ENCODE results near the gene TBRG4. TPM values are rescaled to one million over a fixed set of nuclear protein-coding genes. Genes with fewer than 3 reads are reported as not detected.
A peak's percentile ranks its signal among the peaks of the same experiment; 100 is the strongest.

TBRG4 gene
- polyA plus RNA-seq, 3 donors from 2014 or later, result 39.5 to 56.9 (median 52.2) TPM

DNA sequence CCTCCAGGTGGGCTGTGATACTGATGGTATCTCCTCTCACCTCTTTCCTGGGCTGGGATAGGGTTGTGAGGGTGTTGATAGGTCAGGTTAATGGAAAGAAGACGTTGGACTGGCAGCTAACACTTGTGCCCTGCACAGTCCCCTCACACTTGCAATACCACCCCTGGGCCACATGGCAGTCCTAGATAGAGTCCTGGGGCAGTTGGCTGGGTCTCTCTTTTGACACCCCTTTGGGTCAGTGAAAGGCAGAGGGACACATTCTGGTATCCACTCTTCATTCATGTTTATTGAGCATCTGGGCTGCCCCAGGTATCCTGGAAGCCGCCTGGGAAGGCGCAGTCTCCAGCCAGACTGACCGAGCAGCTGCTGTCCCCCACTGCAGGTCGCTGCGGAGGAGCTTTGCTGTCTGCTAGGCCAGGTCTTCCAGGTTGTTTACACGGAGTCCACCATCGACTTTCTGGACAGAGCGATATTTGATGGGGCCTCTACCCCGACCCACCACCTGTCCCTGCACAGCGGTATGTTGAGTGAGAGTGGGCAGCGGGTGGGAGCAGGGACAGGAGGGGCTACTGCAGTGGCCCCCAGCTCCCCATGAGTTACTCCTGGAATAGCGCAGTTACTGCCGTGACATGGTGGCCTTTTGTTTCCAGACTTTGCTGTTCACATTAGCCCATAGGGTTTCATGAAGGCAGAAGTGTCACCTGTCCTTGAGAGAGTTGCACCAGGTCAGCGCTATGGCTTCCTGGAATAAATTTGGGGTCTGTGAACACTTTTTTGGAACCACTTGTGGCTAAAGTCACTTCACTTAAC lies 41.8 kb downstream of the TBRG4 start:
- H3K27me3 Mint-ChIP-seq (ENCODE audit: low read depth in 3 of 3), result peaks cover 0 to 3% (median 2%) of the 10 kb centered on the region in 3 donors
- no peak overlapping the region for H3K4me3 Mint-ChIP-seq
- H3K27ac Mint-ChIP-seq, result peak overlapping the region; percentile 35 to 72 (median 46)
- no peaks in the 10 kb centered on the region for H3K9me3 Mint-ChIP-seq
- no peak for DNase-seq
- peaks cover 0 to 45% (median 19%) of the 10 kb centered on the region in 3 donors for H3K36me3 Mint-ChIP-seq
- H3K4me1 Mint-ChIP-seq, result peaks cover 69 to 76% of the 10 kb centered on the region in 2 donors

DNA sequence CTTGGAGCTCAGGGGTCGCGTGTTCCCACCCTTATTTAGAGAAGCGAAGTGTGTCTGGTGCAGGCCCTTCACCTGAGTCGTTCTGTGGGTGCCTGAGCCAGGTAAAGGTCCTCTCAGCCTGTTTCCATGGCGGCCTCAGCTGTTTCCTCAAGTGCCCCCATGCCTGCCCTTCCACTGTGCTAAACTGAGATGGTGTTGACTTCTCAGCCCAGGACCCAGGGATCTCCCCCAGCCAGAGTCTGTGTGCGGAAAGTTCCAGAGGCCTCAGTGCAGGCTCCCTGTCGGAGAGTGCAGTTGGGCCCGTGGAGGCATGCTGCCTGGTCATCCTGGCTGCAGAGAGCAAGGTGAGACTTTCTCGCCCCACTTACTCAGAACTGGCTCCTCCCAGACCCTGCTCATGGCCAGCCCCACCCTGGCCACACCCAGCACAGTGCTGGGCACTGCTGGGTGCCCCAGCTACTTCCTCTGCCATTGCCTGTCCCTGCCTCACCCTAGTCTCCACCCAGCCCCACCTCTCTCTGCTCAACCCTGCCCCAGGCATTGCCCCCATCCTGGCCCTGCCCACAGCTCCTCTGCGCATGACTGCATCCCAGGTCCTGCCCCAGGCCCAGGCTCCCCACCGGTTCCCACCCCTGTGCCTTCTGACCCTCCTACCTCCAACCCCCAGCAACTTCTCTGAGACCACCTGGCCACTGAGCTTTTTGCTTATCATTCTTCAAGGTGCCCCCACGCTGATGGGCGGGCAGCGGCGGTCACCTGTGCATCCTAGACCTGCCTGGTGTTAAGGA lies 43.1 kb downstream of the TBRG4 start:
- Mint-ChIP-seq H3K9me3 (no peaks in the 10 kb centered on the region), H3K4me1 (peaks cover 66 to 75% of the 10 kb centered on the region in 2 donors), H3K36me3 (peaks cover 0 to 44% (median 27%) of the 10 kb centered on the region in 3 donors), H3K27ac (peak overlapping the region in 4 of 6 donors; percentile 40 to 72 (median 60)), H3K27me3 (ENCODE audit: low read depth in 3 of 3) (peaks cover 0 to 4% (median 2%) of the 10 kb centered on the region in 3 donors), H3K4me3 (peak overlapping the region in 1 of 5 donors; percentile 36)
- DNase-seq, result no peak

DNA sequence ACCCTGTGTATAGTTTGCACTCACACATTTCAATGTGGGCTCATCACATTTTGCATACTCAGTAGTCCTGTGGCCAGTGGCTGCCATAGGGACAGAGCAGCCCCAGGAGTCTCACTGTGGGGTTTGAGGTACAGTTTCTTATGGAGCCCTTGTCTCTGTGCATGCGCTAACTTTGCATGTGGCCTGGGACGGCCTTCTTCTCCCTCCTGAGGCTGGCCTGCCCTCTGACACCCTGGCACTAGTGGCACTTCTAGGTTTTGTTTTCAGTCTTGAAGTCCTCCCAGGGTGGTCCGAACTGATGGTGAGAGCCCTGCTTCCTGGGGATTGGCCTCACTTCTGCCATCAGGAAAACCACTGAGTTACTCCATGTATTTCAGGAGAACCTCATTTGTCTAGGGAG lies 43.9 kb downstream of the TBRG4 start:
- H3K9me3 Mint-ChIP-seq, result no peaks in the 10 kb centered on the region
- no peak overlapping the region for H3K4me3 Mint-ChIP-seq
- H3K4me1 Mint-ChIP-seq, result peaks cover 63 to 75% of the 10 kb centered on the region in 2 donors
- H3K27me3 Mint-ChIP-seq (ENCODE audit: low read depth in 3 of 3), result peaks cover 0 to 4% (median 2%) of the 10 kb centered on the region in 3 donors
- peaks cover 0 to 37% (median 23%) of the 10 kb centered on the region in 3 donors for H3K36me3 Mint-ChIP-seq
- DNase-seq, result no peak
- H3K27ac Mint-ChIP-seq, result peak overlapping the region in 2 of 6 donors; percentile 43 to 48

DNA sequence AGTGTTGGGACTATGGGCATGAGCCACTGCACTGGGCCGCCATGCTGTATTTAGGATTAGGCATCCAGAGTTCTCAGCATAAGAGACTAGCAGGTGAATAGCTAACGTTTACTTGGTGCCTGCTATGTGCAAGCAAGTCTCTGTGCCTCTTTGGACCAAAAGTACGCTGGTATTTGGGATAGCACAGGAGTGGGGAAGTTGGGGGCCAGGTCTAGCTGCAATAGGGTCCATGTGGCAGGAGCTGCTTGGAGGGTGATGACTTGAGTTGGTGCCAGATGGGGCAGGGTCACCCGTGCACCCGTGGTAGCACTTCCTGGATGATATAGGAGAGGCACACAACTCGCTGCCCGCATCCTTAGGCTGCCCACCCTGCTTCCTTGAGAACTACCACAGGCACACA lies 45.1 kb downstream of the TBRG4 start:
- Mint-ChIP-seq H3K4me1 (peaks cover 64 to 75% of the 10 kb centered on the region in 2 donors), H3K36me3 (peaks cover 0 to 32% (median 17%) of the 10 kb centered on the region in 3 donors), H3K27ac (peak overlapping the region in 4 of 6 donors; percentile 5 to 55 (median 43)), H3K27me3 (ENCODE audit: low read depth in 3 of 3) (peaks cover 0 to 2% (median 2%) of the 10 kb centered on the region in 3 donors), H3K9me3 (no peaks in the 10 kb centered on the region), H3K4me3 (no peak overlapping the region)
- DNase-seq, result no peak

DNA sequence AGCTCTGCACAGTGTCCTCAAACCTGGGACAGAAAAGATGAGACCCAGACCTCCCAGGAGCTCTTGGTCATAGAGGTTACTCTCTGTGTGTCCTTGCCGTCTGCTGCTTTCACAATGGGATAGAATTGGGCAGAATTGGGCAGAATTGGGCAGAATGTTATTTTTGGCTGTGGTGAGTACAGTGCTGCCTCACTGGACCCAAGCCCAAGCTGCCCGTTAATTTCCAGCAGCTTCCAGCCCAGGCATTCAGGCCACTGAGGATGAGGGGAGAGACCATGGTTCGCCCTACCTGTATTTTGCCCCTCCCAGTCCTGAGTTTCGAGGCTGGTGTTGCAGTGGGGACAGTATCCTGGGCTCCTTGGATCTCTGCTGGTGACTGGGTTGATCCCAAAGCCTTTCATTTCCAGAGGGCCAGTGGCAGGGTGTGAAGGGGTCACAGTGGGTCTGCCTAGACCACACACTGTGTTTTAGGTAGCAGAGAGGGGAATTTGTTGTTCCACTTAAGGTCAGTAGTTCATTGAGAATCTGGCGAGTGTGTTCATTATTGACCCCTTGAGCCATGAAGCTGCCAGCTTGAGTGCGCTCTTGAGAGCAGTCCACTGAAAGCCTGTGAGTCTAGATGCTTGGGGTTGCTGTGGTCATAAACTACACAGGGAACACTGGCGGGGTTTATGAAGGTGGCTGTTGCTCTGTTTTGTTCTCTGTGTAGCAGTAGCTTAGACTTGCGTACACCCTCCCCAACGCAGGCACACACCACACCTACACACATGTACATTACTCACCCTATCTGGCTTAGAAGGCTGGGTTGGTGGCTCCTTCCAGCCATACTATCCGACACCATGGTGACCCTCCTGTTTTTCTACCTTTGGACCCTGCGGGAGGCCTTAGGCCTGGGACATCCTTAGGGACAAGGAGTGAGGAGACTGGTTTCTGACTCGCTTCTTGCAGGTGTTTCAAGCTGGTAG lies 46.2 kb downstream of the TBRG4 start:
- no peak for DNase-seq
- H3K36me3 Mint-ChIP-seq, result peaks cover 2 to 32% (median 17%) of the 10 kb centered on the region in 3 donors
- peak overlapping the region; percentile 28 to 78 (median 44) for H3K27ac Mint-ChIP-seq
- H3K4me1 Mint-ChIP-seq, result peaks cover 74 to 84% of the 10 kb centered on the region in 2 donors
- no peak overlapping the region for H3K4me3 Mint-ChIP-seq
- H3K9me3 Mint-ChIP-seq, result no peaks in the 10 kb centered on the region
- H3K27me3 Mint-ChIP-seq (ENCODE audit: low read depth in 3 of 3), result peaks cover 0 to 2% (median 2%) of the 10 kb centered on the region in 3 donors

DNA sequence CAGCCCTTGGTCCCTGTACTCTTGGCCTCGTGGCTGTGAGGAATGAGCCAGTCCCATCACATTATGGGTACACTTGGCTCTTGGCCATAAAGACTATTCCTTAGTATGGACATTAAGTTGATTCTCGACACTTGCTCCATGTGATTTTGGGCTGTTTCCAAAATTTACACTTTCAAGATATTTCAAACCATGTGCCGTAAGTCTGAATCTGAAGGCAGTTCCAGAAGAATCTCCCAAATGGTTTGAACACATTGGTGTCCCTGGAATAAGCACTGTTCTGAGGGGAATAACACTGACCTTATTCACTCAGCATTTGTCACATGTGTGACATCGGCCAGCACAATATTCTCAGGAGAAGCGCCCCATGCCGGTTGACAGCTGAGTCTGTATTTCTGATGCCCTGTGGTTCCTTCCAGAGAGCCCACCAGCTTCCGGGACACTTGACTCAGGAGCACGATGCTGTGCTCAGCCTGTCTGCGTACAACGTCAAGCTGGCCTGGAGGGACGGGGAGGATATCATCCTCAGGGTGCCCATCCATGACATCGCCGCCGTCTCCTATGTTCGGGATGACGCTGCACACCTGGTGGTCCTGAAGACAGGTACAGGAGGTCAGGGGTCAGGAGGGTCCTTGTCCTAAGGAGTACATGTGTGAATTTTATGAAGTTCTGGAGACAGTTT lies 47.3 kb downstream of the TBRG4 start:
- H3K4me1 Mint-ChIP-seq, result peaks cover 78 to 89% of the 10 kb centered on the region in 2 donors

DNA sequence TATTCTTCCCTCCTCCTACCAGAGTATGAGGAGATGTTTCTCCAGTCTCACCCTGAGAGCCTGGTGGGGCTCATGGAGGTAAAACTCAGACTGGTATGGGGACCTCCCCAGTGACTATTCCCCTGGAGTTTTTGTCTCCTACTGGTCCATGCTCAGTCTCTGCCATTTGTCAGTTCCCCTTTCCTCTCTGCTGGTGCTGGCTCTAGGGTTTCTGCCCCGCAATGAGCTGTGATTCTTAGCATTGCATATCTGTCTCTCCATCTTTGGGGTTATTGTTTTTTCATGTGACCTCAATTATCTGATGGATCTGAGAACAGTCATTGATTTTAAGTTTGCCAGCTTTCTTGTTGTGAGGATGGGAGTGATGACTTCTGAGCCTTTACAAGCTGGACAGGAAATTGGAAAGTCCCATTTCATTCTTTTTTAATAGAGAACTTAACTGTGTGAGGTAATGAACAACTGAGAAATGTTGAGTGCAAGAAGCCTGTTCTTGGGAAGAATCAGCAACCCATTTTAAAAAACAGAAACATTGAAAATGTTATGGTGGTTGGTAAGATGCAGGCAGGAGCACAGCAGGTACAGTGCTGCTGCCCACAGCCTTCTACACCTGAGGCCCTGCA lies 49.6 kb downstream of the TBRG4 start:
- no peaks in the 10 kb centered on the region for H3K9me3 Mint-ChIP-seq
- peak overlapping the region; percentile 61 to 87 (median 82) for H3K27ac Mint-ChIP-seq
- H3K27me3 Mint-ChIP-seq (ENCODE audit: low read depth in 3 of 3), result peaks cover 0 to 2% (median 0%) of the 10 kb centered on the region in 3 donors
- DNase-seq, result no peak
- peak overlapping the region in 4 of 5 donors; percentile 0 to 53 (median 16) for H3K4me3 Mint-ChIP-seq
- H3K36me3 Mint-ChIP-seq, result peaks cover 4 to 22% (median 20%) of the 10 kb centered on the region in 3 donors
- peaks cover 76 to 87% of the 10 kb centered on the region in 2 donors for H3K4me1 Mint-ChIP-seq

More for the DNA sequence above, 47.3 kb downstream of the TBRG4 start:
- DNase-seq, result no peak
- peak overlapping the region in 4 of 6 donors; percentile 56 to 71 (median 61) for H3K27ac Mint-ChIP-seq
- H3K4me3 Mint-ChIP-seq, result no peak overlapping the region
- peaks cover 0 to 2% (median 2%) of the 10 kb centered on the region in 3 donors for H3K27me3 Mint-ChIP-seq (ENCODE audit: low read depth in 3 of 3)
- H3K36me3 Mint-ChIP-seq, result peaks cover 4 to 29% (median 17%) of the 10 kb centered on the region in 3 donors
- H3K9me3 Mint-ChIP-seq, result no peaks in the 10 kb centered on the region

DNA sequence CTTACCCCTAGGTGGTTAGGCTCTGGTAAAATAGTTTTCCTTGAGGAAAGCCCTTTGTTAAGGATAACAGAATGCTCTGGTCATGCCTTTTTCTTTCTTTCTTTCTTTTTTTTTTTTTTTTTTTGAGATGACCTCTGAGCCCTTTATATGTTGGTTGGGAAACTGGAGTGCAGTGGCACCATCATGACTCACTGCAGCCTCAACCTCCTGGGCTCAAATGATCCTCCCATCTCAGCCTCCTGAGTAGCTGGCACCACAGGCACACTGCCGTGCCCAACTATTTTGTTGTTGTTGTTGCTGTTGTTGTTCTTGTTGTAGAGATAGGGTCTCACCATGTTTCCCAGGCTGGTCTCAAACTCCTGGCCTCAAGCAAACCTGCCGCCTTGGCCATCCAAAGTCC lies 50.1 kb downstream of the TBRG4 start:
- no peak for DNase-seq
- Mint-ChIP-seq H3K27ac (peak overlapping the region; percentile 22 to 87 (median 82)), H3K4me3 (peak overlapping the region in 2 of 5 donors; percentile 12 to 53), H3K4me1 (peaks cover 76 to 85% of the 10 kb centered on the region in 2 donors), H3K9me3 (no peaks in the 10 kb centered on the region), H3K27me3 (ENCODE audit: low read depth in 3 of 3) (peaks cover 0 to 2% (median 0%) of the 10 kb centered on the region in 3 donors), H3K36me3 (peaks cover 4 to 22% (median 20%) of the 10 kb centered on the region in 3 donors)

DNA sequence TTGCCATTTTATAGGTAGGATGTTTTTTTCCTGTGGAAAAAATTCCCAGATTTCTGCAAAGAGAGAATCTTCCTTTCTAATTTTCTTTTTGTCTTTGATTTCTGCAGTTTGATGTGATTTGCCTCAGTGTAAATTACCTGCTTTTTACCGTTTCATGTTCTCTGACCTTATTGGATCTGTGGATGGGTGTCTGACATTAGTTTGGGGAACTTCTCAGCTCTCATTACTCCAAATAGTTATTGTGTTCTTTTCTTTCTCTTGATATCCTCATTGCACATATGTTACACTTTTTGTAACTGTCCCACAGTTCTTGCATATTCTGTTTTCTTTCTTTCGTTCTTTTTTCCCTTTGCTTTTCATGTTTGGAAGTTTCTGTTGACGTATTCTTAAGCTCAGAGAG lies 51.2 kb downstream of the TBRG4 start:
- Mint-ChIP-seq H3K4me1 (peaks cover 75 to 83% of the 10 kb centered on the region in 2 donors), H3K27ac (peak overlapping the region in 5 of 6 donors; percentile 65 to 87 (median 82)), H3K36me3 (peaks cover 4 to 15% (median 12%) of the 10 kb centered on the region in 3 donors), H3K27me3 (ENCODE audit: low read depth in 3 of 3) (peaks cover 0 to 2% (median 0%) of the 10 kb centered on the region in 3 donors), H3K4me3 (peak overlapping the region in 4 of 5 donors; percentile 1 to 34 (median 14)), H3K9me3 (no peaks in the 10 kb centered on the region)
- DNase-seq, result no peak

DNA sequence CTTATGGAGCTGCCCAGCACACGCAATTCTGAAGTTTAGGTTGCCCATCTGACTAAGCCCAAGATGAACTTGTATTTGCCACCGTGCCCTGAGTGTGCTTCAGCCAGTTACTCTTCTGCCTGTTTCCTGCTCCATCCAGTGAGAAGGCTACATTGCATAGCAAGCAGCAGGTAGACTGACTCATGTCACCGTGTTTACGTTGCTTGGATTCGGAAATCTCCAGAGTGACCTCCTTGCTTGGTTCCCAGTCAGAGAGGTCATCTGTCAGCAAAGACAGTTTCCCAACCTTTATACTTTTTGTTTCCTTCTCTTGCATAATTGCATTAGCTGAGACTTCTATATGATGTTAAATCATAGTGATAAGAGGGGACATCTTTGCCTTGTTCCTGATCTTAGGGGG lies 53.6 kb downstream of the TBRG4 start:
- peak overlapping the region in 1 of 5 donors; percentile 7 for H3K4me3 Mint-ChIP-seq
- peaks cover 4 to 13% (median 7%) of the 10 kb centered on the region in 3 donors for H3K36me3 Mint-ChIP-seq
- H3K27ac Mint-ChIP-seq, result peak overlapping the region; percentile 47 to 86 (median 72)

DNA sequence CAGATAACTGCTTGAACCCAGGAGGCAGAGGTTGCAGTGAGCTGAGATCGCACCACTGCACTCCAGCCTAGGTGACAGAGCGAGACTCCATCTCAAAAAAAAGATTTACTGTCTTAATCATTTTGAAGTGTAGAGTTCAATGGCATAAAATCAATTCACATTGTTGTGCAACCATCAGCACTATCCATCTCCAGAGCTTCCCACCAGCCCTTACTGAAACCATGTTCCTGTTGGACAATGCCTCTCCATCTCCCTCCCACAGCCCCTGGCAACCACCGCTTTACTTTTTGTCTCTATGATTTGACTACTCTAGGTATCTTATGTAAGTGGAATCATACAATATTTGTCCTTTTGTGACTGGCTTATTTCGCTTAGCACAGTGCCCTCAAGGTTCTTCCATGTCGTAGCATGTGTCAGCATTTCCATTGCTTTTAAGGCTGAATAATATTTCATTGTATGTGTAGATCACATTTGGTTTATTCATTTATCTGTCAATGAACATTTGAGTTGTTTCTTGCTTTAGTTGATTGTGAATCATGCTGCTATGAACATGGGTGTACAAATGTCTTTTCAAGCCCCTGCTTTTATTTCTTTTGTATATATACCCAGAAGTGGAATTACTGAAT lies 55.8 kb downstream of the TBRG4 start:
- Mint-ChIP-seq H3K27ac (peak overlapping the region; percentile 6 to 70 (median 46)), H3K27me3 (ENCODE audit: low read depth in 3 of 3) (no peaks in the 10 kb centered on the region), H3K4me1 (peaks cover 77 to 81% of the 10 kb centered on the region in 2 donors), H3K4me3 (no peak overlapping the region), H3K9me3 (no peaks in the 10 kb centered on the region), H3K36me3 (peaks cover 4 to 18% (median 7%) of the 10 kb centered on the region in 3 donors)
- no peak for DNase-seq

More for the DNA sequence above, 53.6 kb downstream of the TBRG4 start:
- H3K4me1 Mint-ChIP-seq, result peaks cover 85 to 86% of the 10 kb centered on the region in 2 donors
- H3K27me3 Mint-ChIP-seq (ENCODE audit: low read depth in 3 of 3), result no peaks in the 10 kb centered on the region
- no peaks in the 10 kb centered on the region for H3K9me3 Mint-ChIP-seq
- no peak for DNase-seq
